GM11168 (cell line): Measurements from ENCODE around the gene NBPF1.
"Not testable (repeated sequence)": the region's sequence is repeated elsewhere in the genome, so short reads cannot be mapped to it uniquely, and the experiment has no call there.

Experiments
- in situ Hi-C: fragments of 300-500 bp; cut with MboI; formaldehyde crosslinking; loops from one replicate; pipeline ENCODE4 v1.12.0; 2022; ENCODE audit warnings: low sequenced_read_pairs; ENCODE audit not compliant: unreplicated experiment

The NBPF1 gene

DNA sequence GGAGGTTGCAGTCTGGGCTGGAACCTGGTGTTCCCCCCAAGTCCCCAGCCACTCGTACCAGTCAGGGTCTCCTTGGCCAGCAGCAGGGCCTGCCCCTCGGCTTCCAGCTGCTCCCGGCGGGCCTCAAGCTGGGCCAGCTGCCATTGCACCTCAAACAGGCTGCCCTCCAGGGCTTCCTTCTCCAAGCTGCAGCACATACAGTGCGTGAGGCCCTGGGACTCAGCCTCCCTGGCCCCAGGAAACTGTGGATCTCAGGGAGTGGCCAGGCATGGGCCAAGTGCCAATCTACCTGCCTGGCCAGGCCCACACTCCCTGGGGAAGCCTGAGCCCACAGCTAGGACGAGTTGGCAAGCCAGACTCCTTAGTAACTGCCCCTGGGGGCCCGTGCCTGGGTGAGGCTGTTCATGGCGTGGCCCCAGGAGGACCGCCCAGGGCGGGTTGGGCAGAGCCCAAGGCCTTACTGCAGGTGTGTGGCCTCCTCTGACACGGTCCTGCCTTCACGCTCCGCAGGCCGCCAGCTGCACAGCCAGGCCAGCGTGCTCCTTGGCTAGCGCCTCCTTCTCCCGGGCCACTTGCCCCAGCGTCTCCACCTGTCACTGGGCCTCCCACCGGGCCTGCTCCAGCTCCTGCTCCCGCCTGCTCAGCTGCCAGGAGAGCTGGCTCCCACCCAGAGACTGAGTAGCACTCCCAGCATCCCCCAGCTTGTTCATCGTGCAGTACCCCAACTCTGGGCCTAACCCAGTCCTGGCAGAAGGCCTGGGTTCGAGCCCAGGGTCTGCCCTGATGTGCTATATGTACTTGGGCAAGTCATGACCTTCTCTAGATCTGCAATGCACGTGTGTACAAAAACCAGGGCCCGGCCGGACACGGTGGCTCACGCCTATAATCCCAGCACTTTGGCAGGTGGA, 10.7 kb upstream of the NBPF1 start:
- in situ Hi-C loops: loop anchor here (5.0 kb wide), 1 partner anchor 318 kb away; no protein-coding TSS in a partner anchor

DNA sequence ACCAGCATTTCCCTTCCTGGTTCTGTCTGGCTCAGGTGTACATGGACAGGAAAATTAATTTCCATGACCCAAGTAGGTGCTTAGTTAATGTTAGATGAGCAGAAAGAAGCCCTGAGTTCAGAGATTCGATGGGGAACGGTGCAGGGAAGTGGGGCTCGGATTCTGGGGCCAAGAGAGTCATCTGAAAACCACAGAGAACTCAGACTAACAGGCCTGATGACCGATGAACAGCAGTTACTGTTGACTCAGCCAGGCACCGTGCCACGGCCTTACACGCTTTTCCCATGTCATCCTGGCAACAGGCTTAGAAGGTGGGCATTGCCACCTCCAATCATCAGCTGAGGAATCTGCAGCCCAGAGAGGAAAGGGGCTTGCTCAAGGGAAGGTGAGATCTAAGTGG, 10.0 kb upstream of the NBPF1 start:
- in situ Hi-C loops: loop anchor here (5.0 kb wide), 1 partner anchor 319 kb away; no protein-coding TSS in a partner anchor

DNA sequence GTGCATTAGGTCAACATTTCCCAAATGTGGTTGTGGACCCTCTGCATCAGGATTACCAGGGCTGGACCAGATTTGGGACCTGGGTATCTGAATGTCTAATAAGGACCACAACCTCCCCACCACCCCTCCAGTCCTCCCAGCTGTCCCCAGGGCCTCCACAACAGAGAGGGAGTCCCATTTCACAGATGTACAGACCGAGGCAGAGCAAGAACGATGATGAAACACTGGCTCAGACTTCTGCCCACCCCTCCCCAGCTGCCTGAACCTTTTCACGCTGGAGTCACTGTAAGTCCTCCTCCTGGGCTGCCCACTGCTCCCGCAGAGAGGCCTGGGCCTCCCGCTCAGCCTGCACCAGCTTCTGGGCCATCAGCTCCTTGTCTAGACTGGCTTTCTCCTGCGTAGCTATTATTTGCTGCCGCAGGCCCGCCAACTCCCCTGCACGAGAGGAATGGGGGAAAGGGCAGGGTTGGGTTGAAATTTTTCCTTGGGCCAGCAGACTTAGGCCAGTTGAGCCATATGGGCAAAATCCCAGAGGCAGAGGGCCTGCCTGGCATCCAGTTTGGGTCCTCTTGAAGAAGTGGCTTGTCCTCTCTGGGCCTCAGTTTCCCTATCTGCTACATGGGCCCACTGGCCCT, 8.4 kb upstream of the NBPF1 start:
- in situ Hi-C loops: loop anchor here (5.0 kb wide), 1 partner anchor 321 kb away; no protein-coding TSS in a partner anchor

DNA sequence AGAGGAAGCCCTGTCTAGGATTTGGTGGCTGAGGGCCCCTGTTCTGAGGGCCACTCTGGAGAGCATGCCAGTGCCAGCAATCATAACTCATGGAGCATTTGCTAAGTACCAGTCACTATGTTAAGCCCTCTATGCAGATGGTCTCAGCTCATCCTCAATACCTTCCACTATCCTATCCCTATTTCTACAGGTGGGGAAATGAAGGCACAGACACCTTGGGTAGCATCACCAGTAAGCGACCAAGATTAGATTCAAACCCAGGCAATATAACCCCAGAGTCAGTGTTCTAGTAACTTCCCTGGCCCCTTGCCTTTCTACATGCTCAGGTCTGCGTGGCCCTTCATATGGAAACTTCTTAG, 7.9 kb upstream of the NBPF1 start:
- in situ Hi-C loops: loop anchor here (5.0 kb wide), 1 partner anchor 321 kb away; no protein-coding TSS in a partner anchor

DNA sequence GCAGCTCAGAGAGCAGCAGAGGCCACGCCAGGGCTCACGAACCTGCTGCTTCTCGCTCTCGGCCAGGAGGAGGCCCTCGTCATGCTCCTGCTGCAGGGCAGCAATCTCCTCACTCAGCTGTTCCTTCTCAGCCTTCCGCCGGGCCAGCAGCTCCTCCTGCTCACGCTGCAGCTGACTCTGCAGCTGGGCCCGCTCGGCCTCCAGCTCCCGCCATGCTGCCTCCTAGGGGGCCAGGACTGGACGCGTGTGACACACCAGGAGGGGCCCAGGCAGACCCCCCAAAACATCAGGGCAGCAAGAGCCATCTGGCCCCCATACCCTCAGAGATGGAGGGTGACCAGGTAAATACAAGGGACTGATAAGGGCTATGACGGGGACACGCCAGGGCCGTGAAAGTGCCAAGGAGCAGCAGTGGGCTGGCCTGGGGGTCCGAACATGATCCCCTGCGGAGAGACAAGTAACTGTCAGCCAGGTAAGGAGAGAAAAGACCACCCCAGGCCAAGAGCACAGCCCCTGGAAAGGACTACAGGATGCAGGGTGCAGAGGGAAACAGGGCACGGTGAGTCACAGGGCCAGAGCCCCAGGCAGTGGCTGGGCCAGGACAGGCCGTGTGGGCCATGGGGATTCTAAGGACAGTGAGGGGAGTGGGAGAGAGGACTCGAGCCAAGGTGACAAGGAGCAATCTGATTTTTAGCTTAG, 6.6 kb upstream of the NBPF1 start:
- in situ Hi-C loops: loop anchor here (5.0 kb wide), 1 partner anchor 322 kb away; no protein-coding TSS in a partner anchor

DNA sequence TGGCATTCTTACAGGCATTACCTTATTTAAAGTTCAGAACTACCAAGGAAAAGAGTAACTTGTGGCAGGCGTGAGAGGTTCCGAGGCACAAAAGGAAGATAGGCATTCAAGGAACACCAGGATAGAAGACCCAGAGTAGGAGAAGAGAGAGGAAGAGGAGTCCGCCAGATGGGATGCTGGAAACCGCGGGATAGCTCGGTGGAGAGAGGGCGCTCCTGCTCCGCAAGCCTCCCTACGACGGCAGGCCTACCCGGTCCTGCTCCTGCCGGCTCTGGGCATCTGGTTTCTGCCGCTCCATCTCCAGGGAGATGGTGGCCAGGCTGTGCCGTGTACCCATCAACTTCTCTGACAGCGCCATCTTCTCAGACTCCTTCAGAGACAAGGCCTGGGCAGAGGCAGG, 5.4 kb upstream of the NBPF1 start:
- in situ Hi-C loops: no loop called here

DNA sequence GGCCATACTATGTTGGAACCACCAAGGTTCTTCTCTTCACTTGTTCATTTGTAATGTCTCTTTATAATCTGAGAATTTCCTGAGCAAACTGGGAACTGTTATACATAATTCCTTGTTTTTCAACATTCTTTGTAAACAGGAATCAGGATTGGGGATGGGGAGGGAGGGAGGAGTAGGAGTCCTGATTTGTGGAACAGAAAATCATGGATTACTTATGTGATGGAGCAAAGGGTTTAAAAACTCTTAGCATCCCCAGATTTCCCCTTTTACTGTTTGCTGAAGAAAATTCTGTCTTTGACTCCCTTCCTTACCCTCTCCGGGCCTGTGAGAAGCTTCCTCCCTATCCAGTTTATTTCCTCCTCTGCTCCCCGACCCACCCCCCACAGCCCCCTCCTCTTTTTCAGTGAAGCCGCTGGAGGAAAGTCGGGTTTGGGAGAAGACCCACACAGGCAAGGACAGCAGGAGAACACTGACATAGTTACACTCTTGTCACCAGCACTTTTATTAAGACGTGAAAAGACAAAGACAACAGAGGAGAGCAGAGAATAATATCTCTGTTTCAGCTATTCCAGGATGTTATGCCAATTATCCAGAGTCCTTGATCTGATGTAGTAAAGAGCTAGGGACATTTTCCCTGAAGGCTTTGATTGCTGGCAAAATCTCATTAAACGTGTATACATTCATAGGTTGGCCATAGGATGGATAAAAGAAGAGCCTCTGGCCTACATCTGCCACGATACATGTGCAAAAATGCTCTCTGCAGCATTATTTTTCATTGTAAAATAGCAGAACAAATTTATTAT, 4.6 kb upstream of the NBPF1 start:
- in situ Hi-C loops: no loop called here

DNA sequence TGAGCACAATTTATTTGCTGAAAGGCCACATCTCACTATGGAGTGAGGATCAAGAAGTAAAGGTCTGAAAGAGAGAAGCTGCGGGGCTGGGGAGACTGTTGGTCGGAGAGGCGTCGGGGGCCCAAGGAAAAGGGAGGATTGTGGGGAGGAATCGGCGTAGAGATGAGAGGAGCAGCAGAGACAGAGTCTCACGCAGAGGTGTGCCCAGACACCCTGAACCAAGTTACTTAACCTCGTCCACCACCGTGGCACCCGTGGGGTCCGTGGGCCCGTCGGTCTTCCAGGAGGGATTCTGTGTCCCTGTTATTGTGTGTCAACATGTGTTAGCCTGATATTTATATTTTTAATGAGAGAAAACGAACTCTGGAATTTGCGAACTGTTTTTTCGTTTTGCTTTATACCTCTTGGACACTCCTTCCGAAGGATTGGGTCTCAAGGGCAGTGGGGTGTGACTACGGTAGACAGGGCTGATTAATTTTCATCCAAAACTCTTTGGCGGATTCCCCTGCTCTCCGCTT, 3.8 kb upstream of the NBPF1 start:
- in situ Hi-C loops: no loop called here

DNA sequence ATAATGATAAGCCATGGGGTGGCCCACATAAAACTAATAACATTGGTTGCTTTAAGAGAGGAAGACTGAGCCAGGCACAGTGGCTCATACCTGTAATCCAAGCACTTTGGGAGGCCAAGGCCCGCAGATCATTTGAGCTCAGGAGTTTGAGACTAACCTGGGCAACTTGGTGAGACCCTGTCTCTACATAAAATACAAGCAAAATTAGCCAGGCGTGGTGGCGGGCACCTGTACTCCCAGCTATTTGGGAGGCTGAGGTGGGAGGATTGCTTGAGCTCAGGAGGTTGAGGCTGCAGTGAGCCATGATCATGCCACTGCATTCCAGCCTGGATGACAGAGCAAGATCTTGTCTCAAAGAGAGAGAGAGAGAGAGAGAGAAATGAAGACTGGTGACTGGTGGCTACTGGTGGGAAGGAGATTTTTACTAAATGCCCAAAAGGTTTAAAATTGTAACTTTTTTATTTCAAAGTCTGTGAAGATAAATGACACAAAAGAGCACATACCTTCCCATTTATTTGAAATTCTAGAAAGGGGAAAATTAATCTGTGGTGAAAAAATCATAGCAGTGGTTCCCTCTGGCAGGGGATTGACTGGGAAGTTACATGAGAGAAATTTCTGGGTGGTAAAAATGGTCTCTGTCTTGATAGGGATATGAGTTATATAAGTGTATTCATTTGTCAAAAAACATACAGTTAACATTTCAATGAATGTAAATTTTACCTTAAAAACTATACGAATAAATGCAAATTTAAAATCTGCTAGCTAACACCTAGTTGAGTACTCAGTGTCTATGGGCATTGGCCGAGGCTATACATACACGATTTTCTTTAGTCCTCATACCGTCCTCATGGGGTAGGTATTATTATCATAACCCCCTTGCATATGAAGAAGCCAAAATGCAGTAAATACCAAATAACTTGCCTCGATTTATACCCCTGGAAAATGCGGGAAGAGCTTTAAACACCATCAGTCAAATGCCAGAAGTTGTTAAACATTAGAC, 2.2 kb upstream of the NBPF1 start:
- in situ Hi-C loops: no loop called here

DNA sequence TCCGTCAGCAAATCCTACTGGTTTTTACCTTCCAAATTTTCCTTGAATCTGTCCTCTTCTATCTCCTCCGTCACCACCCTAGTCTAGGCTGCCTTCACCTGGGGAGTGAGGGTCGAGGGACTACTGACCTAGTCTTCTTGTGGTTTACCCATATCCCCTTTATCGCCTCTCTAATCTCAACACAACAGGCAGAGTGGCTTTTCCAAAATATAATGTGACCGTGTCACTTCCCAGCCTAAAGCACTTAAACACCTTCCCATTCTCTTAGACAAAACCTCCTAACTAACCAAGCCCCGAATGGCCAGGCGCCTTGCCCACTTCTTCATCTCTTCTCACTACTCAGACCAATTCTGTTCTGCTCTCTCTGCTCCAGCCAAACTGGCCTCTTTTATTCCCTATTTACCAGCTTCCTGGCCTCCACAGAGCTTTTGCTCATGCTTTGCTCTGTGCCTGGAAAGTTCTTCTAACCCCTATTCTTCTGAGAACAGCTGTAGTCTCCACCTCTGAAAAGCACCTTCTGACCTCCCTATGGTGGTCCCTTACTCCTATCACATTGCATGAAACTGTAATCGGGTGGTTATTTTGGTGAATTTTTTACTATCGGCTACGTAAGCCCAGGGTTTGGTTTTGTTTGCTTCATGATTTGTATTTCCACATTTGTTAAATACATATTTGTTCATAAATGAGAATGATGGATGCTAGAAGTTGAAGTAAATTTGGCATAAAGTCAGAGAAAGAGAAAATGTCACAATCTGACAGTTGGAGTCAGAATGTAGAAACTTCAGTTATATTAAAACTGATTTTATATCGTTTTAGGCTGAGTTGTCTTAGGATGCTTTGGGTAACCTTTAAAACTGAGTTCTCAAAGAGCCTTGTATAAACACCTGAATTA, 1.2 kb upstream of the NBPF1 start:
- in situ Hi-C loops: no loop called here

DNA sequence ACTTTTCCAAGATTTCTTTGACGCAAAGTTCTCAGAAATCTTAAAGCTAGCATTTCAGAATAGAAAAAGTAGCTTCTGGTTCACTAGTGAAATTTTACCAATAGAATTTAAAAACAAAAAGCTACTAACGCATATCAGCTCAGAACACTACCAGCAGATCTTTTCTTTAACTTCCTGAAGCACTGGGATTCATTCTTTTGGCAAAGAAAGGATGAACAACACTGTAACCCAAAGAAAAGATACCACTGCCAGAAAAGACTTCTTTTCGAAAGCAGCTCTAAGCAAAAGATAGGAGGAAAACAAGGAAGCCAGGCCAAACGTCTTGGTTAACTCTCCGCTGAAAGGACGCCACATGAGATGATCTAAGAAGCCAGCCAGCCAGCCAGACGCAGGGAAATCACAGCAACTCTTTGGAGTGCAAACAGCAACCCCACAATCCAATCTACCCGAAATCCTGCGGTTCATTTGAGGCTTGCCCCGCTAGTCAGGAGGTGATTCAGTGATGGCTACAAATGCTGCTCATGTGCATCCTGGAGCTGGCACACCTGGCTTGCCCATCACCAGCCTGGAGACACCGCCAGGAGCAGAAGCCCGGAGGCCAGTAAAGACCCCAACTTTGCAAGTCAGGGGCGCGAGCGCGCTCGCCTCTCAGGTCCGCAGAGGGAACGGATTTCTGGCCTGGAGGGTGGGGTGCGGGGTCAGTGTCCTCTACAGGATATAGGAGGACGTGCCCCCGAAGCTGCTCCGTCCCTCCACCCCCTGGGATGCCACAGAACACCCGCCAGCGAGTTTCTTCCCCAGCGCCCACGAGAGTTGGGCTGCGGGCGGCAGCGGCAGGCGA, 812 bp downstream of the NBPF1 start:
- in situ Hi-C loops: no loop called here

DNA sequence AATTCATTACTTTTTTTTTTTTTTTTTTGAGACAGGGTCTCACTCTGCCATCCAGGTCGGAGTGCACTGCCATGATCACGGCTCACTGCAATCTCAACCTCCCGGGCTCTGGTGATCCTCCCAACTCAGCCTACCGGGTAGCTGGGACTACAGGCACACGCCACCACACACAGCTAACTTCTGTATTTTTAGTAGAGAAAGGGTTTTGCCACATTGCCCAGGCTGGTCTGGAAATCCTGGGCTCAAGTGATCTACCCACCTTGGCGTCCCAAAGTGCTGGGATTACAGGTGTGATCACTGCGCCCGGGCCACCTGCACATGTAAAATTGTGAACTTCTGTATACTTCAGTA, 1.4 kb downstream of the NBPF1 start:
- in situ Hi-C loops: not testable (repeated sequence)

DNA sequence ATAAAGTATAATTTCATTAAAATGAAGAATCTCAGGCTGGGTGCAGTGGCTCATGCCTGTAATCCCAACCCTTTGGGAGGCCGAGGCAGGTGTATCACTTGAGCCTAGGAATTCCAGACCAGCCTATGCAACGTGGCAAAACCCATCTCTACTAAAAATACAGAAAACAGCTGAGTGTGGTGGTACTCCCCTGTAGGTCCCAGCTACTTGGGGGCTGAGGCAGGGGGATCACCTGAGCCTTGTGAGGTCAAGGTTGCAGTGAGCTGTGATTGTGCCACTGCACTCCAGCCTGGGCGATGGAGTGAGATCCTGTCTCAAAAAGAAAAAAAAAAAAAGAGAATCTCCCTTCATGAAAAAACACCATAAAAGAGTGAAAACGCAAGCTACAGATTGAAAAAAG, 2.2 kb downstream of the NBPF1 start:
- in situ Hi-C loops: not testable (repeated sequence)

DNA sequence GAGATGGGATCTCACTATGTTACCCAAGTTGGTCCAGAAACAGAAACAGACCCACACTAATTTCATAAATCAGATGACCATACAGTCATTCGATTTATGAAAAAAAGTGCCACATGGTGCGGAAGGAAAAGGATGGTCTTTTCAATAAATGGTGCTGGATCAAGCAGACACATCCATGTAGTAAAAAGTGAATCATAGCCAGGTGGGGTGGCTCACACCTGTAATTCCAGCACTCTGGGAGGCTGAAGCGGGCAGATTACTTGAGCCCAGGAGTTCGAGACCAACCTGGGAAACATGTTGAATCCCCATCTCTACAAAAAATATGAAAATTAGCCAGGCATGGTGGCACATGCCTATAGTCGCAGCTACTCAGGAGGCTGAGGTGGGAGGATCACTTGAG, 2.8 kb downstream of the NBPF1 start:
- in situ Hi-C loops: not testable (repeated sequence)

DNA sequence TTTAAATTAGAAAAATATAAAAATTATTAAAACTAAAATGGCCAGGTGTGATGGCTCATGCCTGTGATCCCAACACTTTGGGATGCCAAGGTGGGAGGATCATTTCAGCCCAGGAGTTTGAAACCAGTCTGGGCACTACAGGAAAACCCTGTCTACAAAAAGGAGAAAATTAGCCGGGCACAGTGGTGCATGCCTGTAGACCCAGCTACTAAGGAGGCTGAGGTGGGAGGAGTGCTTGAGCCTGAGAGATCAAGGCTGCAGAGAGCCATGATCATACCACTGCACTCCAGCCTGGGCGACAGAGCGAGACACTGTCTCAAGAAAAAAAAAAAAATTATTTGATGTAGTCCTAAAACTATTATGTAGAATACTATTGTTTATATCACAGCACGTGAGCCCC, 3.6 kb downstream of the NBPF1 start:
- in situ Hi-C loops: loop anchor here (10.0 kb wide), 1 partner anchor 115 kb away; no protein-coding TSS in a partner anchor

DNA sequence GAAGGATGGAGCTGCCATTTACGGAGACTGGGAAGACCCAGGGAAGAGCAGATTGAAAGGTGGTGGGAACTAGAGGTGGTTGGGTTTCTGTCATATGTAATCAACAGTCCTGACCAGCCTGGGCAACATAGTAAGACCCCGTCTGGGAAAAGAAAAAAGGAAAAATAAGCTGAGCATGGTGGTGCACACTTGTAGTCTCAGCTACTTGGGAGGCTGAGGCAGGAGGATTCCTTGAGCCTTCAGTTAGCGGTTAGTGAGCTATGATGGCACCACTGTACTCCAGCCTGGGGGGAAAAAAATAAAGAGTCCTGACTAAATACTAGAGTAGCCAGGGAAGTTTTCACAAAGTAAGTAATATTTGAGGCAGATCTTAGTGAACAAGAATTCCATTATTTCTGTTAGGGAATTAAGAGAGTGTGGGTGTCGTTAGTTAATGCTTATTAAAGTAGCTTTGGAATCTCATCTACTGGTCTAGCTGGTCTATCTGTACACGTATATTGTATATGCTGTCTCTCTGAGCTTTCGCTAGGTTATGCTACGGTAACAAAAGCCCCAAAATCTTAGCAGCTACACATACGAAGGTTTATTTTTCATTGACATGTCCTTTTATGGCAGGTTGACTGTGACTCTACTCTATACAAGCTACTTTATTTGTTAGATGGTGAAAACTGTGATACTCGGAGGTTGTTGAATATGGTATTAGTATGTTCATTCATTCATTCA, 4.4 kb downstream of the NBPF1 start:
- in situ Hi-C loops: loop anchor here (10.0 kb wide), 1 partner anchor 116 kb away; no protein-coding TSS in a partner anchor
